ENCODE data around the gene PLXNC1.

The PLXNC1 gene

DNA sequence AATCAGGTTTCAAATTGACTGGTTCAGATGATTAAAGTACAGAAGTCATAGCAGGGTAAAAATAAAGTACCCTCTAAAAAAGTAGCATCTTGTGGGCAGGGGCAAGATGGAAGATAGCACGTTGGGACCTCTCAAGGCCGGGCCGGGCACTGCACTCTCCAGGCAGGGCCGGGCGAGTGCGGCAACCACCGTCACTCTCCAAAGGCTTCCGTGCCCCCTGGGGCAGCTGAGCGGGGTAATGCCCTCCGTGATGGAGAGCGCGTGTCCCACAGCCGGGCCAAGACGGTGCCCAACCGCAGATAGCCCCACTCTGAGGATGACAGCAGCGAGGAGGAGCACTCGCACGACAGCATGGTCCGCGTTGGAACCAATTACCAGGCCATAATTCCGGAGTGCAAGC, 8.6 kb upstream of the PLXNC1 start:
- H3K27ac Mint-ChIP-seq: no peak overlapping the region
- no peaks in the 10 kb centered on the region for H3K4me1 Mint-ChIP-seq
- TF ChIP-seq, protein P1, sequence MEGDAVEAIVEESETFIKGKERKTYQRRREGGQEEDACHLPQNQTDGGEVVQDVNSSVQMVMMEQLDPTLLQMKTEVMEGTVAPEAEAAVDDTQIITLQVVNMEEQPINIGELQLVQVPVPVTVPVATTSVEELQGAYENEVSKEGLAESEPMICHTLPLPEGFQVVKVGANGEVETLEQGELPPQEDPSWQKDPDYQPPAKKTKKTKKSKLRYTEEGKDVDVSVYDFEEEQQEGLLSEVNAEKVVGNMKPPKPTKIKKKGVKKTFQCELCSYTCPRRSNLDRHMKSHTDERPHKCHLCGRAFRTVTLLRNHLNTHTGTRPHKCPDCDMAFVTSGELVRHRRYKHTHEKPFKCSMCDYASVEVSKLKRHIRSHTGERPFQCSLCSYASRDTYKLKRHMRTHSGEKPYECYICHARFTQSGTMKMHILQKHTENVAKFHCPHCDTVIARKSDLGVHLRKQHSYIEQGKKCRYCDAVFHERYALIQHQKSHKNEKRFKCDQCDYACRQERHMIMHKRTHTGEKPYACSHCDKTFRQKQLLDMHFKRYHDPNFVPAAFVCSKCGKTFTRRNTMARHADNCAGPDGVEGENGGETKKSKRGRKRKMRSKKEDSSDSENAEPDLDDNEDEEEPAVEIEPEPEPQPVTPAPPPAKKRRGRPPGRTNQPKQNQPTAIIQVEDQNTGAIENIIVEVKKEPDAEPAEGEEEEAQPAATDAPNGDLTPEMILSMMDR (IDR thresholded peaks at IDR 0.05; ENCODE audit: unreplicated experiment in 3 of 3): no peak
- peaks cover 11% of the 10 kb centered on the region for H3K27me3 Mint-ChIP-seq (ENCODE audit: low read depth)
- no peaks in the 10 kb centered on the region for H3K36me3 Mint-ChIP-seq (ENCODE audit: low read depth)
- H3K9me3 Mint-ChIP-seq: no peaks in the 10 kb centered on the region
- no peak overlapping the region for H3K4me3 Mint-ChIP-seq

DNA sequence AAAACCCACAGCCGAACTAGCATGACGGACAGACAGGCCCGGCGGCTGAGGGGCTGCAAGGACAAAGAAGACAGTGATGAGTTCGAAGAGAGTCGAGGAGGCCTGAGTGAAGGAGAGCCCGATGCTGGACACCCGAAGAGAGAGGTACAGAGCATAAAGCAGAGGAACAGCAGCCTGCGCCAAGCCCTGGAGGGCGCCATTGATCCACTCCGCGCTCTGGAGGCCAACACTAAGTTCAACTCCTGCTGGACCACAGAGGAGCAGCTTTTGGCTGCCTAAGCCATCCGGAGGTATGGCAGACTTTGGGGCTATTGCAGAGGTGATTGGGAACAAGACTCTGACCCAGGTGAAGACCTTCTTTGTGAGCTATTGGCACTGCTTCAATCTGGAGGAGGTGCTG, 7.8 kb upstream of the PLXNC1 start:
- TF ChIP-seq, protein P1 (IDR thresholded peaks at IDR 0.05; ENCODE audit: unreplicated experiment in 3 of 3): peak in 1 of 3 experiments; percentile 24
- Mint-ChIP-seq H3K4me3 (no peak overlapping the region), H3K9me3 (no peaks in the 10 kb centered on the region), H3K27ac (no peak overlapping the region), H3K27me3 (ENCODE audit: low read depth) (peaks cover 11% of the 10 kb centered on the region), H3K36me3 (ENCODE audit: low read depth) (no peaks in the 10 kb centered on the region), H3K4me1 (peaks cover 2% of the 10 kb centered on the region)

DNA sequence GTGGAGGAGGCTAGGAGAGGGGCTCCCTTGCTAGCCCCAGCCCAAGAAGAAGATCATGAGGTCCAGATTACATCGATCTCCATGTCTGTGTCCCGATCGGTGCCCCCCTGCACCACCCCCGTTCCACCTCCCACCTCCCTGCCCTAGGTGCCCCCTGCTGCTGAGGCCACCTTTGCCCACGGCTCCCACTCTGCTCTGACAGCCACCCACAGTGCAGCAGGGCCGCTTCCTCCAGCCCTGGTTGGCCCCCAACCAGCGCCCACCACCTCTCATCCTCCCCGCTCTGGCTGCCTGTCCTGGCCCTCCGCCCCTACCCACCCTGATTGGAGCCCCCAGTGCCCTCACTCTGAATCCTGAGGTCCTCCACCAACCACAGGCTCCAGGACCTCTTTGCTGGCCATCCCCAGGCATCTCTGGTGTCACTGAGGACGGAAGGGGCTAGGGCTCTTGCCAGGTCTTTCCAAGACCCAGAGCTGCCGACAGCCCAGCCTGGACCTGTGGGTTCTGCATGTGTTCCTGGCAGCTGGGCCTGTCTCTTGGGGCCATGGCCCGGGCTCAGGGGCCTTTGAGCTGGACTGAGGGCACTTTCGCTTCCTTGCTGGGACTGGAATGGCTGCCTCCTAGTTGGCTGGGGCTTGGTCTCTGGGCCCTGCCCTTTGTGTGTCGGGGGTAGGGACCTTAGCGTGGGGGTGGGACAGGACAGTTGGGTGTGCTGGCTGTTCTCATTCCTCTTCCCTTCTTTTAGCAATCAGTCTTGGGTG, 7.2 kb upstream of the PLXNC1 start:
- H3K27ac Mint-ChIP-seq: no peak overlapping the region
- no peaks in the 10 kb centered on the region for H3K9me3 Mint-ChIP-seq
- H3K27me3 Mint-ChIP-seq (ENCODE audit: low read depth): peaks cover 13% of the 10 kb centered on the region
- H3K4me1 Mint-ChIP-seq: peaks cover 5% of the 10 kb centered on the region
- TF ChIP-seq, protein P1 (IDR thresholded peaks at IDR 0.05; ENCODE audit: unreplicated experiment in 3 of 3): no peak
- no peaks in the 10 kb centered on the region for H3K36me3 Mint-ChIP-seq (ENCODE audit: low read depth)
- no peak overlapping the region for H3K4me3 Mint-ChIP-seq

DNA sequence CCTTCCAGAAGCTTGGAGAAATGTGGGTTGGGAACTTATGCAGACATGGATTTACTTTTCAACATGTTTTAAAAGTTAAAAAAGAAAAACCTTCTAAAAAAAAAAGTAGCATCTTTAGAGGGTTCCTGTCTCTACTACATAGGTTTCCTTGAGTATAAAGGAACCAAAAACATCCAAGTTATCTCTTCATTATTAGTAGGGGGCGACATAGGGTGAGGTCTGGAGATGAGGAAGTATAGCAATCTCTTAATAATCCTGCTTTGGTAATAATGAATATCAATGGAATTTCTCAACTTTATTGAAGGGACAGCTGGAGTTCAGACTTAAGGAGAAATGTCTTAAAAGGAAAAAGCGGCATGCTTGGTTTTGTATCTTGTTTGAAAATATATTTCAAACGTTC, 6.5 kb upstream of the PLXNC1 start:
- Mint-ChIP-seq H3K27ac (no peak overlapping the region), H3K4me1 (peaks cover 10% of the 10 kb centered on the region), H3K27me3 (ENCODE audit: low read depth) (peaks cover 20% of the 10 kb centered on the region), H3K9me3 (no peaks in the 10 kb centered on the region), H3K4me3 (no peak overlapping the region), H3K36me3 (ENCODE audit: low read depth) (no peaks in the 10 kb centered on the region)
- TF ChIP-seq, protein P1 (IDR thresholded peaks at IDR 0.05; ENCODE audit: unreplicated experiment in 3 of 3): no peak

DNA sequence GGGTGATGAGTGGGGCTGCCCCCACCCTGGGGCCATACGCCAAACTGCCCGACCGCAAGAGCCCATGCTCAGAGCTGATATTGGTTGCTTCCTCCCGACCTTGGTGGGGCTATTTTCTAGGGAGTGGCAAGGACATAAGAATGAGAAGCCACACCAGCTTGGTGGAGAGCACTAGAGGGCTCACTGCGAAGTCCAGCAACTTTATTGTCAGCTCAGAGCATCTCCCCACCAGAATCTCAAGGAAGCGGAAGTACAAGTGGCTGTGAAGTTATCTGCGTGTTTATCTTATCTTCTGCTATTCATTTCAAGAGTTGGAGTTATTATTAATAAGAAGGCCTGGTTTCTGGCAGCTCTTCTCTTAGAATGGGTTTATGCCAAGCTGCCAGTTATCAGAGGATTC, 4.9 kb upstream of the PLXNC1 start:
- TF ChIP-seq, protein P1 (IDR thresholded peaks at IDR 0.05; ENCODE audit: unreplicated experiment in 3 of 3): no peak
- no peak overlapping the region for H3K4me3 Mint-ChIP-seq
- H3K27ac Mint-ChIP-seq: peak overlapping the region in 2 of 3 experiments; percentile 50 to 71
- H3K27me3 Mint-ChIP-seq (ENCODE audit: low read depth): peaks cover 32% of the 10 kb centered on the region
- no peaks in the 10 kb centered on the region for H3K36me3 Mint-ChIP-seq (ENCODE audit: low read depth)
- H3K4me1 Mint-ChIP-seq: peaks cover 10% of the 10 kb centered on the region
- no peaks in the 10 kb centered on the region for H3K9me3 Mint-ChIP-seq

- Mint-ChIP-seq H3K36me3 (ENCODE audit: low read depth) (no peaks in the 10 kb centered on the region), H3K27ac (peak overlapping the region in 2 of 3 experiments; percentile 50 to 71), H3K4me3 (no peak overlapping the region), H3K27me3 (ENCODE audit: low read depth) (peaks cover 32% of the 10 kb centered on the region), H3K9me3 (no peaks in the 10 kb centered on the region), H3K4me1 (peaks cover 10% of the 10 kb centered on the region)
- TF ChIP-seq, protein P1 (IDR thresholded peaks at IDR 0.05; ENCODE audit: unreplicated experiment in 3 of 3): no peak
These were observed 4.4 kb upstream of the PLXNC1 start for GRCh38 chr12:94143951-94144350.

Measured in nephron (organoid).